OCI-LY7 (cell line): ENCODE measurements around the gene DIP2C. TPM values are rescaled to one million over a fixed set of nuclear protein-coding genes. Genes with fewer than 3 reads are reported as not detected.

Experiments
- BruUV-seq: library from RNA; stranded (reverse); fragments of 400-500 nt; replicated peaks from 2 replicates; lab custom pipeline; 2021; lab: Mats Ljungman, UMichigan
- CTCF ChIA-PET: fragments of 300-600 bp; sonication (Branson Sonifier 250); formaldehyde crosslinking; loops from one replicate; lab custom pipeline; 2022; ENCODE audit warnings: antibody characterized with exemption; ENCODE audit not compliant: unreplicated experiment; lab: Charles Lee
- POLR2A ChIA-PET: fragments of 300-600 bp; sonication (Branson Sonifier 250); formaldehyde crosslinking; loops from one replicate; lab custom pipeline; 2022; ENCODE audit warnings: antibody characterized with exemption; lab: Charles Lee
- DNase-seq: peaks from one replicate; pipeline ENCODE4 v3.0.0-alpha.2; 2015; ENCODE audit warnings: low spot score
- H2AFZ ChIP-seq: fragments of 200-600 bp; sonication (generic), shearing (Covaris generic); 2 replicates; pipeline ENCODE4 v1.6.1; 2014; ENCODE audit warnings: mild to moderate bottlenecking, antibody characterized with exemption, low read length, moderate library complexity
- H3K27ac ChIP-seq: fragments of 200-600 bp; sonication (generic); 2 replicates; pipeline ENCODE4 v1.5.1; 2014; ENCODE audit warnings: mixed run types, low read depth, mild to moderate bottlenecking, moderate library complexity, low read length, inconsistent platforms; ENCODE audit not compliant: poor library complexity, severe bottlenecking
- H3K36me3 ChIP-seq: fragments of 200-600 bp; sonication (generic); 2 replicates; pipeline ENCODE4 v1.6.1; 2014; ENCODE audit warnings: mild to moderate bottlenecking, antibody characterized with exemption, low read length, moderate library complexity, mixed read lengths; ENCODE audit not compliant: insufficient read depth
- H3K4me1 ChIP-seq: fragments of 200-600 bp; sonication (generic); 2 replicates; pipeline ENCODE4 v1.5.1; 2014; ENCODE audit warnings: mild to moderate bottlenecking, low read length; ENCODE audit not compliant: insufficient read depth, poor library complexity, severe bottlenecking
- H3K4me2 ChIP-seq: fragments of 200-600 bp; sonication (generic); 2 replicates; pipeline ENCODE4 v1.6.1; 2014; ENCODE audit warnings: mild to moderate bottlenecking, low read length
- H3K4me3 ChIP-seq: fragments of 200-600 bp; sonication (generic); 2 replicates; pipeline ENCODE4 v1.5.1; 2014; ENCODE audit warnings: mild to moderate bottlenecking, low read depth, low read length; ENCODE audit not compliant: poor library complexity, severe bottlenecking
- H3K79me2 ChIP-seq: fragments of 200-600 bp; sonication (generic); 2 replicates; pipeline ENCODE4 v1.6.1; 2016; ENCODE audit warnings: low read depth, mild to moderate bottlenecking, low read length, moderate library complexity, mixed read lengths; ENCODE audit not compliant: insufficient read depth
- H3K9me2 ChIP-seq: fragments of 200-600 bp; sonication (generic); 2 replicates; pipeline ENCODE4 v1.6.1; 2016; ENCODE audit warnings: mild to moderate bottlenecking, low read length, mixed read lengths; ENCODE audit not compliant: insufficient read depth
- H3K9me3 ChIP-seq: fragments of 200-600 bp; sonication (generic); 2 replicates; pipeline ENCODE4 v1.6.1; 2014; ENCODE audit warnings: mild to moderate bottlenecking, mixed run types, low read length, mixed read lengths
- H4K20me1 ChIP-seq: fragments of 200-600 bp; sonication (generic); 2 replicates; pipeline ENCODE4 v1.6.1; 2014; ENCODE audit warnings: mild to moderate bottlenecking, antibody characterized with exemption, low read length, moderate library complexity, mixed read lengths; ENCODE audit not compliant: insufficient read depth
- CTCF ChIP-seq: fragments of 200-600 bp; sonication (generic); conservative IDR thresholded peaks from 2 replicates; pipeline ENCODE4 v1.5.1; 2014; ENCODE audit warnings: mild to moderate bottlenecking, antibody characterized with exemption, low read length, moderate library complexity, mixed read lengths
- EZH2phosphoT487 ChIP-seq: fragments of 200-600 bp; sonication (generic); IDR thresholded peaks from 2 replicates; pipeline ENCODE4 v1.6.1; 2018; ENCODE audit warnings: low read depth, borderline replicate concordance, mild to moderate bottlenecking, mixed run types, antibody characterized with exemption, low read length, moderate library complexity, mixed read lengths
- intact Hi-C: fragments of 100-400 bp; cut with micrococcal nuclease; formaldehyde crosslinking; loops from one replicate; pipeline ENCODE4 v1.10.0; 2022; ENCODE audit not compliant: unreplicated experiment
- total RNA-seq, 2 experiments: library from RNA; depleted of rRNA in 1 of 2; stranded (reverse); fragments of >200 nt in 1 of 2; shearing (Covaris generic) in 1 of 2; gene quantifications; 2 replicates each; pipeline ENCODE4 v1.2.3, GENCODE V29; 2014 to 2022

DIP2C gene
- total RNA-seq, 2 experiments from 2014 or later, result 10.9 to 29.5 TPM

GRCh38 chr10:629186-629998 is 60.1 kb downstream of the DIP2C start:
- H3K4me3 ChIP-seq, result no peak overlapping the region
- CTCF ChIA-PET, result no interaction called here
- H3K9me3 ChIP-seq, result no peaks in the 10 kb centered on the region
- H4K20me1 ChIP-seq, result no peaks in the 10 kb centered on the region
- H3K4me1 ChIP-seq, result no peaks in the 10 kb centered on the region
- no peak for DNase-seq
- no peak overlapping the region for H3K4me2 ChIP-seq
- intact Hi-C loops, result no loop called here
- no peaks in the 10 kb centered on the region for H3K36me3 ChIP-seq
- TF ChIP-seq EZH2phosphoT487 (no peak), CTCF (no peak)
- no peak overlapping the region for H3K27ac ChIP-seq
- no peaks in the 10 kb centered on the region for H3K79me2 ChIP-seq
- POLR2A ChIA-PET, result no interaction called here
- no peaks in the 10 kb centered on the region for H3K9me2 ChIP-seq
- H2AFZ ChIP-seq, result no peak overlapping the region
- no TSS peak for BruUV-seq

- Histone ChIP-seq H3K9me3 (no peaks in the 10 kb centered on the region), H3K4me1 (no peaks in the 10 kb centered on the region), H3K27ac (no peak overlapping the region), H2AFZ (no peak overlapping the region), H3K36me3 (no peaks in the 10 kb centered on the region), H3K79me2 (no peaks in the 10 kb centered on the region), H3K9me2 (no peaks in the 10 kb centered on the region), H4K20me1 (no peaks in the 10 kb centered on the region), H3K4me3 (no peak overlapping the region), H3K4me2 (no peak overlapping the region)
- no peak for TF ChIP-seq CTCF
- no peak for TF ChIP-seq EZH2phosphoT487
- ChIA-PET POLR2A (interaction anchor here (1.0 kb wide), 1 partner anchor 9 kb away, joined by 4 read pairs; no protein-coding TSS in a partner anchor), CTCF (no interaction called here)
- BruUV-seq, result no TSS peak
- intact Hi-C loops, result no loop called here
- no peak for DNase-seq
These were observed 61.0 kb downstream of the DIP2C start for GRCh38 chr10:628386-629045.
